Neural cell (in vitro differentiated cells): ENCODE data around the gene PHYH. TPM values are rescaled to one million over a fixed set of nuclear protein-coding genes. Genes with fewer than 3 reads are reported as not detected.

Experiments used
- H2AFZ ChIP-seq: fragments of 200-600, 300-800 bp; sonication (generic), shearing (Covaris generic); 2 replicates; pipeline ENCODE4 v1.6.0; 2014; ENCODE audit warnings: low read depth, mild to moderate bottlenecking, antibody characterized with exemption, low read length, moderate library complexity
- H3F3A ChIP-seq: fragments of 200-600 bp; shearing (Covaris generic); 2 replicates; pipeline ENCODE4 v1.6.1; 2016; ENCODE audit warnings: mild to moderate bottlenecking, moderate library complexity, mixed read lengths, antibody characterized with exemption, low read length; ENCODE audit not compliant: insufficient read depth, poor library complexity, severe bottlenecking
- H3K27ac ChIP-seq: fragments of 200-600, 300-800 bp; sonication (generic), shearing (Covaris generic); 2 replicates; pipeline ENCODE4 v1.5.1; 2014; ENCODE audit warnings: mild to moderate bottlenecking, low read length, moderate library complexity
- H3K27me3 ChIP-seq: fragments of 300-800, 200-600 bp; sonication (generic), shearing (Covaris generic); 2 replicates; pipeline ENCODE4 v1.6.0; 2014; ENCODE audit warnings: mild to moderate bottlenecking, low read depth, low read length, moderate library complexity; ENCODE audit not compliant: insufficient read depth
- H3K36me3 ChIP-seq: fragments of 300-800, 200-600 bp; sonication (generic), shearing (Covaris generic); 2 replicates; pipeline ENCODE4 v1.5.1; 2014; ENCODE audit warnings: mild to moderate bottlenecking, antibody characterized with exemption, low read length, moderate library complexity; ENCODE audit not compliant: insufficient read depth
- H3K4me2 ChIP-seq: fragments of 300-800, 200-600 bp; sonication (generic), shearing (Covaris generic); 2 replicates; pipeline ENCODE4 v1.6.0; 2014; ENCODE audit warnings: mild to moderate bottlenecking, low read length
- H3K4me3 ChIP-seq: fragments of 300-800, 200-600 bp; sonication (generic), shearing (Covaris generic); 2 replicates; pipeline ENCODE4 v1.5.1; 2014; ENCODE audit warnings: mild to moderate bottlenecking, low read length, moderate library complexity
- H3K79me2 ChIP-seq: fragments of 200-600 bp; shearing (Covaris generic); replicated peaks from 2 replicates; pipeline ENCODE4 v1.6.0; 2014; ENCODE audit warnings: mild to moderate bottlenecking, low read length, moderate library complexity; ENCODE audit not compliant: insufficient read depth
- H3K9ac ChIP-seq: fragments of 300-800, 200-600 bp; sonication (generic), shearing (Covaris generic); 2 replicates; pipeline ENCODE4 v1.6.1; 2016; ENCODE audit warnings: mild to moderate bottlenecking, low read length, mixed read lengths
- H3K9me2 ChIP-seq: fragments of 200-600 bp; shearing (Covaris generic); 2 replicates; pipeline ENCODE4 v1.6.1; 2016; ENCODE audit warnings: mild to moderate bottlenecking, low read length, mixed read lengths; ENCODE audit not compliant: insufficient read depth
- H3K9me3 ChIP-seq: fragments of 200-600, 300-800 bp; sonication (generic), shearing (Covaris generic); 2 replicates; pipeline ENCODE4 v1.6.1; 2016; ENCODE audit warnings: mild to moderate bottlenecking, mixed run types, low read length, moderate library complexity, mixed read lengths
- H4K20me1 ChIP-seq: fragments of 200-600 bp; shearing (Covaris generic); 2 replicates; pipeline ENCODE4 v1.6.1; 2016; ENCODE audit warnings: mild to moderate bottlenecking, mixed run types; ENCODE audit not compliant: insufficient read depth
- EP300 ChIP-seq: fragments of 450-650 bp; conservative IDR thresholded peaks from 2 replicates; pipeline ENCODE4 v1.6.1; 2014; ENCODE audit warnings: antibody characterized with exemption, mild to moderate bottlenecking, moderate library complexity; ENCODE audit not compliant: poor library complexity, severe bottlenecking
- EZH2 ChIP-seq: fragments of 200-600, 300-800 bp; shearing (Covaris generic), sonication (generic); IDR thresholded peaks from 2 replicates; pipeline ENCODE4 v1.6.1; 2014; ENCODE audit warnings: antibody characterized with exemption, low read length, borderline replicate concordance, mild to moderate bottlenecking; ENCODE audit not compliant: insufficient read depth, poor library complexity, severe bottlenecking
- MXI1 ChIP-seq: fragments of 450-650 bp; conservative IDR thresholded peaks from 2 replicates; pipeline ENCODE4 v1.6.1; 2014; ENCODE audit warnings: antibody characterized with exemption, mild to moderate bottlenecking; ENCODE audit not compliant: poor library complexity, severe bottlenecking
- POLR2AphosphoS5 ChIP-seq: IDR thresholded peaks from 2 replicates; pipeline ENCODE4 v1.6.1; 2012
- RAD21 ChIP-seq: fragments of 450-650 bp; conservative IDR thresholded peaks from 2 replicates; pipeline ENCODE4 v1.6.1; 2014; ENCODE audit warnings: antibody characterized with exemption, mild to moderate bottlenecking, moderate library complexity
- SMC3 ChIP-seq: fragments of 450-650 bp; conservative IDR thresholded peaks from 2 replicates; pipeline ENCODE4 v1.6.1; 2014; ENCODE audit warnings: antibody characterized with exemption, mild to moderate bottlenecking, moderate library complexity; ENCODE audit not compliant: poor library complexity
- TAF1 ChIP-seq: IDR thresholded peaks from 2 replicates; pipeline ENCODE4 v1.6.1; 2012; ENCODE audit warnings: low read depth
- polyA plus RNA-seq: library from polyadenylated mRNA; depleted of rRNA; stranded (reverse); fragments of >200 nt; gene quantifications from 2 replicates; pipeline ENCODE4 v1.2.3, GENCODE V29; 2014
- TF ChIP-seq, protein P1 (sequence below): IDR thresholded peaks from 2 replicates; pipeline ENCODE4 v1.6.1; 2012; ENCODE audit warnings: borderline replicate concordance
- TF ChIP-seq, protein P2 (sequence below): fragments of 450-650 bp; IDR thresholded peaks from 2 replicates; pipeline ENCODE4 v1.5.1; 2014; ENCODE audit warnings: antibody characterized with exemption, mild to moderate bottlenecking, moderate library complexity; ENCODE audit not compliant: poor library complexity, severe bottlenecking

Gene PHYH
- polyA plus RNA-seq, 1 donor from 2014 or later: 7.7 TPM

DNA sequence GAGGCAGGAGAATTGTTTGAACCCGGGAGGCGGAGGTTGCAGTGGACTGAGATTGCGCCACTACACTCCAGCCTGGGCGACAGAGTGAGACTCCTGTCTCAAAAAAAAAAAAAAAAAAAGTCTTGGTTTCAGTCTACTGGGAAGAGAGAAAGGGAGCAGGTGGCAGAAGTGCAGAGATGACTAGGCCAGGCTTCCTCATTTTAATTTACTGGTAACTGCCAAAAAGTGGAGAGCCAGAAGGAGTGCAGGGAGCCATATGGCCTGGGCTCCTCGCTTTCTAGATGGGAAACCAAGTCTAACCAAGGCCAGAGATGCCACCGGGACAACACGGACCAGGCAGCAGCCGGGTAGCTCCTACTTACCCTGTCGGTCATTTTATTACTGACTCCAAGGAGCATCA, 36.0 kb upstream of the PHYH start:
- Histone ChIP-seq H3K79me2 (peaks cover 4% of the 10 kb centered on the region), H3F3A (no peaks in the 10 kb centered on the region), H3K27me3 (no peaks in the 10 kb centered on the region), H3K4me3 (no peak overlapping the region), H3K9me3 (no peaks in the 10 kb centered on the region), H2AFZ (no peak overlapping the region), H4K20me1 (no peaks in the 10 kb centered on the region), H3K27ac (no peak overlapping the region), H3K4me2 (no peak overlapping the region), H3K9me2 (no peaks in the 10 kb centered on the region), H3K9ac (no peak overlapping the region), H3K36me3 (peaks cover 8% of the 10 kb centered on the region)
- TF ChIP-seq TAF1 (no peak), SMC3 (no peak), POLR2AphosphoS5 (no peak), EP300 (no peak), MXI1 (no peak), EZH2 (no peak), RAD21 (no peak)
- TF ChIP-seq, protein P1, sequence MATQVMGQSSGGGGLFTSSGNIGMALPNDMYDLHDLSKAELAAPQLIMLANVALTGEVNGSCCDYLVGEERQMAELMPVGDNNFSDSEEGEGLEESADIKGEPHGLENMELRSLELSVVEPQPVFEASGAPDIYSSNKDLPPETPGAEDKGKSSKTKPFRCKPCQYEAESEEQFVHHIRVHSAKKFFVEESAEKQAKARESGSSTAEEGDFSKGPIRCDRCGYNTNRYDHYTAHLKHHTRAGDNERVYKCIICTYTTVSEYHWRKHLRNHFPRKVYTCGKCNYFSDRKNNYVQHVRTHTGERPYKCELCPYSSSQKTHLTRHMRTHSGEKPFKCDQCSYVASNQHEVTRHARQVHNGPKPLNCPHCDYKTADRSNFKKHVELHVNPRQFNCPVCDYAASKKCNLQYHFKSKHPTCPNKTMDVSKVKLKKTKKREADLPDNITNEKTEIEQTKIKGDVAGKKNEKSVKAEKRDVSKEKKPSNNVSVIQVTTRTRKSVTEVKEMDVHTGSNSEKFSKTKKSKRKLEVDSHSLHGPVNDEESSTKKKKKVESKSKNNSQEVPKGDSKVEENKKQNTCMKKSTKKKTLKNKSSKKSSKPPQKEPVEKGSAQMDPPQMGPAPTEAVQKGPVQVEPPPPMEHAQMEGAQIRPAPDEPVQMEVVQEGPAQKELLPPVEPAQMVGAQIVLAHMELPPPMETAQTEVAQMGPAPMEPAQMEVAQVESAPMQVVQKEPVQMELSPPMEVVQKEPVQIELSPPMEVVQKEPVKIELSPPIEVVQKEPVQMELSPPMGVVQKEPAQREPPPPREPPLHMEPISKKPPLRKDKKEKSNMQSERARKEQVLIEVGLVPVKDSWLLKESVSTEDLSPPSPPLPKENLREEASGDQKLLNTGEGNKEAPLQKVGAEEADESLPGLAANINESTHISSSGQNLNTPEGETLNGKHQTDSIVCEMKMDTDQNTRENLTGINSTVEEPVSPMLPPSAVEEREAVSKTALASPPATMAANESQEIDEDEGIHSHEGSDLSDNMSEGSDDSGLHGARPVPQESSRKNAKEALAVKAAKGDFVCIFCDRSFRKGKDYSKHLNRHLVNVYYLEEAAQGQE: no peak
- TF ChIP-seq, protein P2, sequence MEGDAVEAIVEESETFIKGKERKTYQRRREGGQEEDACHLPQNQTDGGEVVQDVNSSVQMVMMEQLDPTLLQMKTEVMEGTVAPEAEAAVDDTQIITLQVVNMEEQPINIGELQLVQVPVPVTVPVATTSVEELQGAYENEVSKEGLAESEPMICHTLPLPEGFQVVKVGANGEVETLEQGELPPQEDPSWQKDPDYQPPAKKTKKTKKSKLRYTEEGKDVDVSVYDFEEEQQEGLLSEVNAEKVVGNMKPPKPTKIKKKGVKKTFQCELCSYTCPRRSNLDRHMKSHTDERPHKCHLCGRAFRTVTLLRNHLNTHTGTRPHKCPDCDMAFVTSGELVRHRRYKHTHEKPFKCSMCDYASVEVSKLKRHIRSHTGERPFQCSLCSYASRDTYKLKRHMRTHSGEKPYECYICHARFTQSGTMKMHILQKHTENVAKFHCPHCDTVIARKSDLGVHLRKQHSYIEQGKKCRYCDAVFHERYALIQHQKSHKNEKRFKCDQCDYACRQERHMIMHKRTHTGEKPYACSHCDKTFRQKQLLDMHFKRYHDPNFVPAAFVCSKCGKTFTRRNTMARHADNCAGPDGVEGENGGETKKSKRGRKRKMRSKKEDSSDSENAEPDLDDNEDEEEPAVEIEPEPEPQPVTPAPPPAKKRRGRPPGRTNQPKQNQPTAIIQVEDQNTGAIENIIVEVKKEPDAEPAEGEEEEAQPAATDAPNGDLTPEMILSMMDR: no peak

DNA sequence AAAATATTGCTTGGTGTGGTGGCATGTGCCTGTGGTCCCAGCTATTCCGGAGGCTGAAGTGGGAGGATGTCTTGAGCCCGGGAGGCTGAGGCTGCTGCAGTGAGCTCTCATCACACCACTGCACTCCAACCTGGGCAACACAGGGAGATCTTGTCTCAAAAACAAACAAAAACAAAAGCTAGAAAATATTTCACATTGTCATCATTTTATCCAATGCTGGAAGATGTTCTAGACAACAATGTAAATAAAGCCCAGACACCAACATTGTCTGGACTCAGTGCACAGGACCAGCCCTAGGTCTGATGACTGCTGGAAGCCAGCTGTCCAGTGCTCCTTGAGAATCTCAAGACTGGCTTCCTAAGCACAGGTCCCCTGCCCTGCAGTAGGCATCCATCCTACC, 34.7 kb upstream of the PHYH start:
- Histone ChIP-seq H3K4me2 (no peak overlapping the region), H4K20me1 (no peaks in the 10 kb centered on the region), H3K79me2 (no peaks in the 10 kb centered on the region), H3K27me3 (no peaks in the 10 kb centered on the region), H2AFZ (no peak overlapping the region), H3K9ac (no peak overlapping the region), H3F3A (no peaks in the 10 kb centered on the region), H3K27ac (no peak overlapping the region), H3K36me3 (peaks cover 8% of the 10 kb centered on the region), H3K9me3 (no peaks in the 10 kb centered on the region), H3K4me3 (no peak overlapping the region), H3K9me2 (no peaks in the 10 kb centered on the region)
- no peak for TF ChIP-seq EP300
- TF ChIP-seq EZH2: no peak
- TF ChIP-seq, protein P1: no peak
- no peak for TF ChIP-seq SMC3
- TF ChIP-seq, protein P2: no peak
- TF ChIP-seq POLR2AphosphoS5: no peak
